Activated CD4-positive, alpha-beta T cell treated with anti-CD3 and anti-CD28 coated beads, Interleukin-2, amount 10 ng/mL, durations not matched to agents 24 days and 14 days (primary cell): ENCODE data around the gene KDM3B. TPM values are rescaled to one million over a fixed set of nuclear protein-coding genes. Genes with fewer than 3 reads are reported as not detected.

Experiments used
- DNase-seq: peaks from one replicate; pipeline ENCODE4 v3.0.0; 2022
- H3K27ac Mint-ChIP-seq: one replicate; pipeline ENCODE4 v1.8.0; 2022; ENCODE audit warnings: mild to moderate bottlenecking, mixed read lengths
- H3K27me3 Mint-ChIP-seq: one replicate; pipeline ENCODE4 v1.8.0; 2022; ENCODE audit warnings: mixed read lengths
- H3K36me3 Mint-ChIP-seq: one replicate; pipeline ENCODE4 v1.8.0; 2022; ENCODE audit warnings: low read depth, mild to moderate bottlenecking, mixed read lengths
- H3K4me1 Mint-ChIP-seq: one replicate; pipeline ENCODE4 v1.8.0; 2021; ENCODE audit warnings: mixed read lengths
- H3K4me3 Mint-ChIP-seq: one replicate; pipeline ENCODE4 v1.8.0; 2022; ENCODE audit warnings: mild to moderate bottlenecking, moderate library complexity, mixed read lengths
- H3K9me3 Mint-ChIP-seq: one replicate; pipeline ENCODE4 v1.8.0; 2021; ENCODE audit warnings: mixed read lengths
- intact Hi-C: fragments of 100-400 bp; cut with micrococcal nuclease; formaldehyde crosslinking; loops from one replicate; pipeline ENCODE4 v1.15.1; 2023
- total RNA-seq: library from RNA; stranded (reverse); gene quantifications from 2 replicates; pipeline ENCODE4 v1.2.3, GENCODE V29; 2022

The KDM3B gene
- total RNA-seq, 1 donor from 2014 or later = 48.7 TPM

GRCh38 chr5:138353560-138354080 is 1.1 kb downstream of the KDM3B start:
- no peaks in the 10 kb centered on the region for H3K27me3 Mint-ChIP-seq
- H3K36me3 Mint-ChIP-seq = peaks cover 9% of the 10 kb centered on the region
- DNase-seq = peak; percentile 84
- intact Hi-C loops = loop anchor here (1.0 to 2.0 kb wide), 3 partner anchors 140 to 221 kb away; partner anchors contain the start of genes BRD8, CDC23, HSPA9 and KIF20A
- peak overlapping the region; percentile 95 for H3K4me3 Mint-ChIP-seq
- H3K27ac Mint-ChIP-seq = peak overlapping the region; percentile 95
- H3K4me1 Mint-ChIP-seq = peaks cover 35% of the 10 kb centered on the region
- H3K9me3 Mint-ChIP-seq = peaks cover 4% of the 10 kb centered on the region

DNA sequence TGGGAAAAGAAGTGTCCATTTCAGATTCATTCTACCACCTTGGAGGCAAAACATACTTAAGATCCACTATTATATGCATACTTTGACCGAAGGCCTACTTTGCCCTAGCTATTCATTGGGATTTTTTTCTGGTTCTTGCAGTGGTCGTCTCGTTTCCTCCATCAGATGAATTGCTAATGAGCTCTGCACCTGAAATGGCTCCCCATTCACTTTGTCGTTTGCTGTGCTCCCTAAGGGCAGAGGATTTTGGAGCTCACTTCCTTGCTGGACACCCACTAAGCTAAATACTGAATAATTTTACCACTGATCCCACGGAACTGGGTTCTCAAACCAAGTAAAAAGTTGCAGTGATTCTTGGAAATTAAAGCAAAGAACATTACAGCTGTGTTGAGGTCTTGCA is 1.9 kb downstream of the KDM3B start:
- Mint-ChIP-seq H3K4me1 (peaks cover 35% of the 10 kb centered on the region), H3K27ac (peak overlapping the region; percentile 95), H3K4me3 (peak overlapping the region; percentile 95), H3K27me3 (no peaks in the 10 kb centered on the region), H3K36me3 (peaks cover 9% of the 10 kb centered on the region), H3K9me3 (peaks cover 4% of the 10 kb centered on the region)
- intact Hi-C loops = loop anchor here (2.0 kb wide), 1 partner anchor 176 kb away; the partner anchor contains the start of genes BRD8 and KIF20A
- DNase-seq = no peak

- intact Hi-C loops = loop anchor here (1.0 to 2.0 kb wide), 2 partner anchors 24 to 176 kb away; partner anchors contain the start of genes BRD8, CDC25C and KIF20A
- H3K4me1 Mint-ChIP-seq = peaks cover 35% of the 10 kb centered on the region
- H3K36me3 Mint-ChIP-seq = peaks cover 7% of the 10 kb centered on the region
- H3K27ac Mint-ChIP-seq = peak overlapping the region; percentile 95
- H3K4me3 Mint-ChIP-seq = peak overlapping the region; percentile 95
- H3K9me3 Mint-ChIP-seq = peaks cover 4% of the 10 kb centered on the region
- peak; percentile 83 for DNase-seq
- H3K27me3 Mint-ChIP-seq = no peaks in the 10 kb centered on the region
Measured at GRCh38 chr5:138354926-138355378, 2.5 kb downstream of the KDM3B start.

- H3K9me3 Mint-ChIP-seq = no peaks in the 10 kb centered on the region
- H3K4me3 Mint-ChIP-seq = no peak overlapping the region
- H3K27me3 Mint-ChIP-seq = no peaks in the 10 kb centered on the region
- H3K27ac Mint-ChIP-seq = no peak overlapping the region
- H3K4me1 Mint-ChIP-seq = peaks cover 19% of the 10 kb centered on the region
- no peak for DNase-seq
- peaks cover 5% of the 10 kb centered on the region for H3K36me3 Mint-ChIP-seq
- intact Hi-C loops = loop anchor here (5.0 kb wide), 1 partner anchor 678 kb away; no protein-coding TSS in a partner anchor
Measured at GRCh38 chr5:138359621-138360020, 7.1 kb downstream of the KDM3B start.

DNA sequence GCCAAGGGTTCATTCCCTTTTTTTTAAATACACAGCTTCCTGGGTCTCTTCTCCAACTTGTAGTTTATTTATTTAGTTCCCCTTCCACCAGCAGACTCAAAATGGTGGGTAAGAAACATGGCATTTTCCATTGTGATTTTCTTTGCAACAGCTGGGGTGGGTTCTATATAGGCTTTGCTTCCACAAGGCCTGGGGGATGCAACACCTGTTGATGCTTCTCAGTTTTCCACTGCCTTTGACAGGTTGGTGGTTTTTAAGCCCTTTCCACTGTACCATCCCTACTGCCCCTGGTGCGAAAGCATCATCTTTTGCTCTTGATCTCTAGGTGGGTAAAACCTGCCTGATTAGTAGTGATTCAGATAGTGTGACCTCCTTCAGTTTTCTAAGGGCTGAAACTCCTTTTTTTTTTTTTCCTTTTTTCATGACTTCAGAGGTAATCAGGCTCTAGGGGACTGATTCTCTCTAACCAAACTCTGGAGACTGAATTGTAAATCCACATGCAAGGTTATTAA is 8.5 kb downstream of the KDM3B start:
- H3K9me3 Mint-ChIP-seq = no peaks in the 10 kb centered on the region
- peaks cover 3% of the 10 kb centered on the region for H3K36me3 Mint-ChIP-seq
- H3K27me3 Mint-ChIP-seq = no peaks in the 10 kb centered on the region
- H3K4me1 Mint-ChIP-seq = peaks cover 7% of the 10 kb centered on the region
- DNase-seq = no peak
- H3K4me3 Mint-ChIP-seq = no peak overlapping the region
- intact Hi-C loops = loop anchor here (5.0 kb wide), 1 partner anchor 676 kb away; no protein-coding TSS in a partner anchor
- H3K27ac Mint-ChIP-seq = peak overlapping the region; percentile 53

DNA sequence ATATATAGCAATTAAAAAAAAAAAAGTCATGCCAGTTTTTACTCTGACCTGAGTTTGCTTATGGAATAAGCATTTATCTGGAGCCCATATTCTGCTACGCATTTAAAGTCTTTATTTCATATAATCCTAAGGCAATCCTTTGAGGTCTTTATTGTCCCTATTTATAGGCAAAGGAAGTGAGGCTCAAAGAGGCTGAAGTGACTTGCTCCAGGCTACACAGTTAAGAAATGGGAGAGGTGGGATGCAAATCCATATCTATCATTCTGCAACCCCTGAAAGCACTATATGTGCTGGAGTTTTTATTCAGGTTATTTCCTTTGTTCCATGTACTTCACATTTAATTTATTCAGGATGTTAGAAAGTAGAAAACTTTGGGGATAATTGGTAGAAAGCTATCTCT is 12.1 kb downstream of the KDM3B start:
- intact Hi-C loops = loop anchor here (5.0 kb wide), 1 partner anchor 673 kb away; no protein-coding TSS in a partner anchor
- no peak overlapping the region for H3K4me3 Mint-ChIP-seq
- peaks cover 20% of the 10 kb centered on the region for H3K4me1 Mint-ChIP-seq
- no peak for DNase-seq
- H3K27ac Mint-ChIP-seq = no peak overlapping the region
- H3K27me3 Mint-ChIP-seq = no peaks in the 10 kb centered on the region
- H3K36me3 Mint-ChIP-seq = peaks cover 2% of the 10 kb centered on the region
- no peaks in the 10 kb centered on the region for H3K9me3 Mint-ChIP-seq

DNA sequence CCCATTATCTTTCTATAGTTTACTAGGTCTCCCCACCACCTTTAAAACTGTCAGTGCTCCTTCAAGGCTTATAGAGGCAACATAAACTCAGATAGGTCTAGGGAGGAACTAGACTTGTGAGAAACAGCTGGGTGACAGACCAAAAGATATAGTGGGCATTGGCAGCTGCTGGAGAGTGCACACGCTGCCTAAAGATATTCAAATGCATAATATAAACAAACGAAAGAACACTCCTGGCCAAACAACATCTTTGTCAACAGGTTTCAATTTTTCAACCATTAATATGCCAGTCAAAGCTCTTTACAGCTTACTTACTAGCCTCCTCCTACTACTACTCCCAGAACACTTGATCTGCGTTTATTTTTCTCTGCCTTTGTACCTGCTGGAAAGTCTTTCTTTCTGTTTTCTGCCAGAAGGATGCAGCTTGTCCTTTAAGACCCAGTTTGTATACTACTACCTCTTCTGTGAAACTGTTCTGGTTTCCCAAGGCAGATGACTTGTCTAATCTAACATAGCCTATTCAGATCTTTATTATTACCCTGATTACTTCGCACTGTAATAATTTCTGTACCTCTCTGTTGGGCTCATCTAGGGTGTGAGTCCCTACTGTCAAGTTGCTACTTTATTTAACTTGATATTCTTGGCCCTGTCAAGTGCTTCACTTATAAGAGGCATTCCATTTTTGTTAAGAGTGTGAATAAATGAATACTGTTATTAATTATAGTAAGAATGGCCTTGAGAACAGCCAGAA is 14.3 kb downstream of the KDM3B start:
- peaks cover 18% of the 10 kb centered on the region for H3K4me1 Mint-ChIP-seq
- H3K36me3 Mint-ChIP-seq = peaks cover 2% of the 10 kb centered on the region
- DNase-seq = no peak
- H3K9me3 Mint-ChIP-seq = no peaks in the 10 kb centered on the region
- intact Hi-C loops = no loop called here
- H3K27ac Mint-ChIP-seq = no peak overlapping the region
- no peaks in the 10 kb centered on the region for H3K27me3 Mint-ChIP-seq
- H3K4me3 Mint-ChIP-seq = no peak overlapping the region

DNA sequence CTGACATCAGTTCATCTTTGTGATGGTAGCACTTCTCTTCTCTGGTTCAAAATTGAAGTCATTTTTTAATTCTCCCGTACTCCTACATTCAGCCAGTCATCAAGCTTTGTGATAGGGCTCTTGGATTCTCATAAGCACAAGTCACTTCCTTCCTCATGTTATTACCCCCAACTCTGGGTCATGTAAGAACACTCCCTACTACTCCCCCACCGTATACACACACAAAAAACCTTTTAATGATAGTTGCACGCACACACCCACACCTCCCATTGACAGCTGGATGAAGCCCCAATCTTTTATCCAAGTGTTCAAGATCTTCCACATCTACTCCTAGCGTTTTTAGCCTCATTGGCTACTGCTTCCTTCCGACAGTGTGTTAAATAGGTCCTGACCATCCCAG is 16.8 kb downstream of the KDM3B start:
- H3K36me3 Mint-ChIP-seq = peaks cover 6% of the 10 kb centered on the region
- H3K9me3 Mint-ChIP-seq = no peaks in the 10 kb centered on the region
- intact Hi-C loops = no loop called here

DNA sequence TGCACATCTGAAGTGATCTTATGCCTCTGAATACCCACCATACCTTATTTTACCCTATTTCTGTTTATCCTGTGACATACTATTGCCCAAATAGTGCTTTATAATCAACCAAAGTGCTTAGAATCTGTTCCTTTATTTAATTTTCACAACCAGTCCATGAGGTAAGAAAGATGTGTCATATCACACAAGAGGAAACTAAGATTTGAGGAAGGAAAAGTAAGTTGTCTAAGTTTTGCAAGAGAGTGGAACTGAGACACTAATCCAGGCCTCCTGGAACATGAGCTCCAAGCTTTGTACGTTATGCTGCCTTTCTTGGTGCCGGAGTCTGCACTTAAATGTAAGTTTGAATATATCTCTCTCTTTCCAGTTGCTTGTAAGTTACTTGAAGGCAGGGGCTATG is 17.2 kb downstream of the KDM3B start:
- peaks cover 18% of the 10 kb centered on the region for H3K4me1 Mint-ChIP-seq
- H3K4me3 Mint-ChIP-seq = no peak overlapping the region
- intact Hi-C loops = no loop called here
- no peak overlapping the region for H3K27ac Mint-ChIP-seq
- no peak for DNase-seq
- no peaks in the 10 kb centered on the region for H3K27me3 Mint-ChIP-seq
- H3K36me3 Mint-ChIP-seq = peaks cover 7% of the 10 kb centered on the region
- H3K9me3 Mint-ChIP-seq = no peaks in the 10 kb centered on the region

More for the DNA sequence above, 16.8 kb downstream of the KDM3B start:
- Mint-ChIP-seq H3K4me1 (peaks cover 18% of the 10 kb centered on the region), H3K27me3 (no peaks in the 10 kb centered on the region), H3K4me3 (no peak overlapping the region), H3K27ac (no peak overlapping the region)
- DNase-seq = no peak

- DNase-seq = no peak
- no peaks in the 10 kb centered on the region for H3K9me3 Mint-ChIP-seq
- H3K27ac Mint-ChIP-seq = no peak overlapping the region
- H3K36me3 Mint-ChIP-seq = peaks cover 11% of the 10 kb centered on the region
- peaks cover 18% of the 10 kb centered on the region for H3K4me1 Mint-ChIP-seq
- H3K27me3 Mint-ChIP-seq = no peaks in the 10 kb centered on the region
- H3K4me3 Mint-ChIP-seq = no peak overlapping the region
- intact Hi-C loops = no loop called here
Measured at GRCh38 chr5:138370537-138370936, 18.1 kb downstream of the KDM3B start.

- no peak overlapping the region for H3K27ac Mint-ChIP-seq
- intact Hi-C loops = no loop called here
- H3K36me3 Mint-ChIP-seq = peaks cover 10% of the 10 kb centered on the region
- no peaks in the 10 kb centered on the region for H3K27me3 Mint-ChIP-seq
- DNase-seq = no peak
- no peak overlapping the region for H3K4me3 Mint-ChIP-seq
- H3K4me1 Mint-ChIP-seq = peaks cover 16% of the 10 kb centered on the region
- no peaks in the 10 kb centered on the region for H3K9me3 Mint-ChIP-seq
Measured at GRCh38 chr5:138371454-138371853, 19.0 kb downstream of the KDM3B start.

DNA sequence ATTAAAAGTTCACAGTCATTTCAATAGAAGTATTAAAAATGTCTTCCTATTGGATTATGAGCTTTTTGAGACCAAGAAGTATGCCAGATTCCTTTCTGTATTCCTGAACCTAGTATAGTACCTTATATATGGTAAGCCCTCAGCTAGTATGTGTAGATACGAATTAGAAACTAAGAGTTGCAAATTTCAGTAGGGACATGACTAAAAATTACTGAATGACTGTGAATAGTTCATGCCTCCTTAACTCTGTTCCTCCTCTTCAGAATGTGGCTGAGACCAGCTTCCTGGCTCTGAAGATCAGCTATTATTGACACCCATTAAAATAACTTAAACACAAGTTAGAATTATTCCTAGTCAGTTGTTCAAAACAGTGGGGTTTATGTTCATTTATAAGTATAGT is 19.7 kb downstream of the KDM3B start:
- peaks cover 15% of the 10 kb centered on the region for H3K36me3 Mint-ChIP-seq
- H3K27me3 Mint-ChIP-seq = no peaks in the 10 kb centered on the region
- no peak for DNase-seq
- intact Hi-C loops = no loop called here
- no peak overlapping the region for H3K4me3 Mint-ChIP-seq
- peaks cover 11% of the 10 kb centered on the region for H3K4me1 Mint-ChIP-seq
- H3K9me3 Mint-ChIP-seq = no peaks in the 10 kb centered on the region
- no peak overlapping the region for H3K27ac Mint-ChIP-seq

DNA sequence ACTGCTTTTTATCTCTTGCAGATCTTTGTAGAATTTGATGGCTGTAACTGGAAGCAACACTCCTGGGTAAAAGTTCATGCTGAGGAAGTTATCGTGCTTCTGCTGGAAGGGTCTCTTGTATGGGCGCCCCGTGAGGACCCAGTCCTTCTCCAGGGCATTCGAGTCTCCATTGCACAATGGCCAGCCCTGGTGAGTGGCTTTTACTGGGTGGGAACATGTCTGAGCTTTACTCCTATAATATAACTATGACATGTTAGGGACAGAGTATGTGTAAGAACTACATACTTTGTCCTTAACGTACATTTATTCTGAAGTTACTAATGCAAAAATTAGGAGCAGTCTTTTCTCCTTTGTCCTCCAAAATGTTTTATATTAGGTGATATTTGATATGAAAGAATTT is 20.2 kb downstream of the KDM3B start:
- H3K9me3 Mint-ChIP-seq = no peaks in the 10 kb centered on the region

DNA sequence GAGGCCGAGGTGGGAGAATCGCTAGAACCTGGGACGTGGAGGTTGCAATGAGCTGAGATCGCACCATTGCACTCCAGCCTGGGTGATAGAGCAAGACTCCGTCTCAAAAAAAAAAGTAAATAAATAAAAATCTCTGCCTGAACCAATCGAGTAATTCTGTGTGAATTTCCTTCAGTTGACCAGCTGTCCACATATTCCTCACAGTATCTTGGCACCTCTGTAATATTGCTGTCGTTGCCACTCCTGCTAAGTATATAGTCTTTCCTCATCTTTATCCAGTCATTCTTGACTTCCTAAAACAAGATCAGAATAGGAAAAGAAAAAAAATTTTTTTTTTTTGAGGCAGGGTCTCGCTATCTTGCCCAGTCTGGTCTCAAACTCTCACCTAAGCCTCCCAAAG is 29.9 kb downstream of the KDM3B start:
- no peaks in the 10 kb centered on the region for H3K4me1 Mint-ChIP-seq
- DNase-seq = no peak
- no peak overlapping the region for H3K27ac Mint-ChIP-seq
- no peak overlapping the region for H3K4me3 Mint-ChIP-seq
- peaks cover 44% of the 10 kb centered on the region for H3K36me3 Mint-ChIP-seq
- no peaks in the 10 kb centered on the region for H3K9me3 Mint-ChIP-seq
- intact Hi-C loops = no loop called here
- no peaks in the 10 kb centered on the region for H3K27me3 Mint-ChIP-seq

More for the DNA sequence above, 20.2 kb downstream of the KDM3B start:
- intact Hi-C loops = no loop called here
- no peaks in the 10 kb centered on the region for H3K27me3 Mint-ChIP-seq
- no peak overlapping the region for H3K27ac Mint-ChIP-seq
- no peak overlapping the region for H3K4me3 Mint-ChIP-seq
- DNase-seq = no peak
- H3K4me1 Mint-ChIP-seq = peaks cover 11% of the 10 kb centered on the region
- H3K36me3 Mint-ChIP-seq = peaks cover 19% of the 10 kb centered on the region
